ENCODE results near the gene ADAM10.
A peak's percentile ranks its signal among the peaks of the same experiment; 100 is the strongest.

ADAM10 gene

GRCh38 chr15:58749532-58750337 is at the start of gene ADAM10 (continued):
- TF ChIP-seq, protein P1, sequence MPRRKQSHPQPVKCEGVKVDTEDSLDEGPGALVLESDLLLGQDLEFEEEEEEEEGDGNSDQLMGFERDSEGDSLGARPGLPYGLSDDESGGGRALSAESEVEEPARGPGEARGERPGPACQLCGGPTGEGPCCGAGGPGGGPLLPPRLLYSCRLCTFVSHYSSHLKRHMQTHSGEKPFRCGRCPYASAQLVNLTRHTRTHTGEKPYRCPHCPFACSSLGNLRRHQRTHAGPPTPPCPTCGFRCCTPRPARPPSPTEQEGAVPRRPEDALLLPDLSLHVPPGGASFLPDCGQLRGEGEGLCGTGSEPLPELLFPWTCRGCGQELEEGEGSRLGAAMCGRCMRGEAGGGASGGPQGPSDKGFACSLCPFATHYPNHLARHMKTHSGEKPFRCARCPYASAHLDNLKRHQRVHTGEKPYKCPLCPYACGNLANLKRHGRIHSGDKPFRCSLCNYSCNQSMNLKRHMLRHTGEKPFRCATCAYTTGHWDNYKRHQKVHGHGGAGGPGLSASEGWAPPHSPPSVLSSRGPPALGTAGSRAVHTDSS (tag by site-specific recombination; IDR thresholded peaks at IDR 0.05) = no peak
- TF ChIP-seq ZNF394 (tag by site-specific recombination; IDR thresholded peaks at IDR 0.05; ENCODE audit: borderline replicate concordance) (peak; percentile 91), ZNF785 (tag by site-specific recombination; IDR thresholded peaks at IDR 0.05) (no peak), ZNF600 (tag by site-specific recombination; IDR thresholded peaks at IDR 0.05) (peak; percentile 77), KLF10 (tag by site-specific recombination; IDR thresholded peaks at IDR 0.05) (peak; percentile 95), ZNF280D (tag by site-specific recombination; IDR thresholded peaks at IDR 0.05) (no peak), ZNF146 (tag by site-specific recombination; IDR thresholded peaks at IDR 0.05) (no peak), ZFP3 (tag by site-specific recombination; IDR thresholded peaks at IDR 0.05; ENCODE audit: low read depth) (no peak), ZNF660 (tag by site-specific recombination; IDR thresholded peaks at IDR 0.05) (0 out of 2 replicates have a peak, but pooled peaks have one; percentile 57), ZNF311 (tag by site-specific recombination; IDR thresholded peaks at IDR 0.05; ENCODE audit: borderline replicate concordance) (no peak), IKZF3 (tag by site-specific recombination; IDR thresholded peaks at IDR 0.05) (peak; percentile 98), YY1 (tag by site-specific recombination; IDR thresholded peaks at IDR 0.05) (no peak), MYNN (tag by site-specific recombination; IDR thresholded peaks at IDR 0.05; ENCODE audit: borderline replicate concordance) (no peak), ZFP37 (tag by site-specific recombination; IDR thresholded peaks at IDR 0.05) (no peak), ZNF239 (tag by site-specific recombination; IDR thresholded peaks at IDR 0.05) (no peak), OVOL3 (tag by site-specific recombination; IDR thresholded peaks at IDR 0.05) (no peak), WT1 (tag by site-specific recombination; IDR thresholded peaks at IDR 0.05) (no peak), GLI2 (tag by site-specific recombination; IDR thresholded peaks at IDR 0.05; ENCODE audit: borderline replicate concordance, low read depth) (no peak), ZNF18 (tag by site-specific recombination; IDR thresholded peaks at IDR 0.05) (no peak), SETDB1 (IDR thresholded peaks at IDR 0.05; ENCODE audit: insufficient read length, low read length) (no peak), ZNF658 (tag by site-specific recombination; IDR thresholded peaks at IDR 0.05) (no peak), ZNF560 (tag by site-specific recombination; IDR thresholded peaks at IDR 0.05; ENCODE audit: borderline replicate concordance) (no peak), BCL11A (tag by site-specific recombination; IDR thresholded peaks at IDR 0.05; ENCODE audit: low read depth) (no peak), ZNF302 (tag by site-specific recombination; IDR thresholded peaks at IDR 0.05; ENCODE audit: low read depth) (no peak), ZNF488 (tag by site-specific recombination; IDR thresholded peaks at IDR 0.05) (no peak), ZNF558 (tag by site-specific recombination; IDR thresholded peaks at IDR 0.05) (no peak), ZNF398 (tag by site-specific recombination; IDR thresholded peaks at IDR 0.05) (peak; percentile 97), ZXDB (tag by site-specific recombination; IDR thresholded peaks at IDR 0.05) (peak; percentile 76; the same call in 1 of the 2 replicates), ZNF791 (tag by site-specific recombination; IDR thresholded peaks at IDR 0.05) (no peak), SCRT1 (tag by site-specific recombination; IDR thresholded peaks at IDR 0.05; ENCODE audit: borderline replicate concordance) (no peak), ZIC2 (tag by site-specific recombination; IDR thresholded peaks at IDR 0.05) (peak; percentile 60)
- TF ChIP-seq, protein P2, sequence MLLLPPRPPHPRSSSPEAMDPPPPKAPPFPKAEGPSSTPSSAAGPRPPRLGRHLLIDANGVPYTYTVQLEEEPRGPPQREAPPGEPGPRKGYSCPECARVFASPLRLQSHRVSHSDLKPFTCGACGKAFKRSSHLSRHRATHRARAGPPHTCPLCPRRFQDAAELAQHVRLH (tag by site-specific recombination; IDR thresholded peaks at IDR 0.05) = no peak

Data from HEK293 (cell line).